ENCODE data around the gene PCCA.
"Not testable (repeated sequence)": the region's sequence is repeated elsewhere in the genome, so short reads cannot be mapped to it uniquely, and the experiment has no call there.

Gene PCCA

GRCh38 chr13:100300243-100300642 is 211.3 kb downstream of the PCCA start:
- in situ Hi-C loops (cut with MboI; ENCODE audit: low sequenced_read_pairs): no loop called here

GRCh38 chr13:100300708-100301107 is 211.8 kb downstream of the PCCA start:
- in situ Hi-C loops (cut with MboI; ENCODE audit: low sequenced_read_pairs): no loop called here

- in situ Hi-C loops (cut with MboI; ENCODE audit: low sequenced_read_pairs): no loop called here
Measured at GRCh38 chr13:100301418-100301817, 212.5 kb downstream of the PCCA start.

- in situ Hi-C loops (cut with MboI; ENCODE audit: low sequenced_read_pairs): no loop called here
Measured at GRCh38 chr13:100302391-100302790, 213.5 kb downstream of the PCCA start.

- in situ Hi-C loops (cut with MboI; ENCODE audit: low sequenced_read_pairs): no loop called here
Measured at GRCh38 chr13:100304229-100304628, 215.3 kb downstream of the PCCA start.

GRCh38 chr13:100305398-100305797 is 216.5 kb downstream of the PCCA start:
- in situ Hi-C loops (cut with MboI; ENCODE audit: low sequenced_read_pairs): no loop called here

GRCh38 chr13:100306030-100306429 is 217.1 kb downstream of the PCCA start:
- in situ Hi-C loops (cut with MboI; ENCODE audit: low sequenced_read_pairs): no loop called here

- in situ Hi-C loops (cut with MboI; ENCODE audit: low sequenced_read_pairs): no loop called here
Measured at GRCh38 chr13:100306434-100306999, 217.6 kb downstream of the PCCA start.

GRCh38 chr13:100314132-100314910 is 225.4 kb downstream of the PCCA start:
- in situ Hi-C loops (cut with MboI; ENCODE audit: low sequenced_read_pairs): no loop called here

- in situ Hi-C loops (cut with MboI; ENCODE audit: low sequenced_read_pairs): no loop called here
Measured at GRCh38 chr13:100315522-100315921, 226.6 kb downstream of the PCCA start.

- in situ Hi-C loops (cut with MboI; ENCODE audit: low sequenced_read_pairs): not testable (repeated sequence)
Measured at GRCh38 chr13:100318473-100318872, 229.6 kb downstream of the PCCA start.

- in situ Hi-C loops (cut with MboI; ENCODE audit: low sequenced_read_pairs): no loop called here
Measured at GRCh38 chr13:100323937-100324336, 235.0 kb downstream of the PCCA start.

- in situ Hi-C loops (cut with MboI; ENCODE audit: low sequenced_read_pairs): no loop called here
Measured at GRCh38 chr13:100330662-100331061, 241.8 kb downstream of the PCCA start.

GRCh38 chr13:100333141-100333540 is 244.2 kb downstream of the PCCA start:
- in situ Hi-C loops (cut with MboI; ENCODE audit: low sequenced_read_pairs): no loop called here

GRCh38 chr13:100334214-100334613 is 245.3 kb downstream of the PCCA start:
- in situ Hi-C loops (cut with MboI; ENCODE audit: low sequenced_read_pairs): no loop called here

- in situ Hi-C loops (cut with MboI; ENCODE audit: low sequenced_read_pairs): no loop called here
Measured at GRCh38 chr13:100336795-100337516, 248.1 kb downstream of the PCCA start.

GRCh38 chr13:100338275-100338674 is 249.4 kb downstream of the PCCA start:
- in situ Hi-C loops (cut with MboI; ENCODE audit: low sequenced_read_pairs): no loop called here

GRCh38 chr13:100339411-100339940 is 250.6 kb downstream of the PCCA start:
- in situ Hi-C loops (cut with MboI; ENCODE audit: low sequenced_read_pairs): no loop called here

- in situ Hi-C loops (cut with MboI; ENCODE audit: low sequenced_read_pairs): no loop called here
Measured at GRCh38 chr13:100340865-100341264, 252.0 kb downstream of the PCCA start.

- in situ Hi-C loops (cut with MboI; ENCODE audit: low sequenced_read_pairs): no loop called here
Measured at GRCh38 chr13:100341327-100341726, 252.4 kb downstream of the PCCA start.

- in situ Hi-C loops (cut with MboI; ENCODE audit: low sequenced_read_pairs): no loop called here
Measured at GRCh38 chr13:100344544-100344943, 255.7 kb downstream of the PCCA start.

- in situ Hi-C loops (cut with MboI; ENCODE audit: low sequenced_read_pairs): no loop called here
Measured at GRCh38 chr13:100347968-100348367, 259.1 kb downstream of the PCCA start.

Measured in hTERT RPE-1 (cell line).